ENCODE data around the gene TMPRSS3. TPM values are rescaled to one million over a fixed set of nuclear protein-coding genes. Genes with fewer than 3 reads are reported as not detected.

Gene TMPRSS3
- total and polyA plus RNA-seq, 9 of the 15 experiments (the other 6 are each of a cell fraction or from before 2014, with no cell fraction given) = 0.07 TPM; not detected in 8

GRCh38 chr21:42396799-42397745, 1.2 kb upstream of the TMPRSS3 start:
- no peaks in the 10 kb centered on the region for H3K36me3 ChIP-seq (ENCODE audit: control insufficient read depth, insufficient read depth, low read length)
- H3K9me3 ChIP-seq (replicated peaks; ENCODE audit: control insufficient read depth, insufficient read depth, low read depth, low read length) = no peaks in the 10 kb centered on the region
- no peaks in the 10 kb centered on the region for H3K79me2 ChIP-seq (ENCODE audit: control insufficient read depth, insufficient read depth, low read length)
- DNase-seq (ENCODE audit: extremely low read depth in 1 of 4, low spot score in 3 of 4) = no peak
- peak overlapping the region; percentile 60; the same call in 1 of the 2 replicates for H2AFZ ChIP-seq (ENCODE audit: low read depth, low read length)
- no peak overlapping the region for H3K9ac ChIP-seq (ENCODE audit: insufficient read depth in 1 of 2, low read depth in 2 of 2, low read length in 2 of 2)
- H3K4me3 ChIP-seq = no peak overlapping the region
- peaks cover 0 to 5% of the 10 kb centered on the region in 2 experiments; a peak in 2 of 5 replicates for H3K27me3 ChIP-seq (ENCODE audit: control insufficient read depth in 2 of 2, insufficient read depth in 2 of 2, low read length in 2 of 2)
- peak; percentile 52 for ATAC-seq
- peaks cover 8 to 24% of the 10 kb centered on the region in 2 experiments; a peak in 4 of 5 replicates for H3K4me1 ChIP-seq (replicated peaks in 1 of 2; ENCODE audit: control insufficient read depth in 2 of 2, insufficient read depth in 2 of 2, low read length in 2 of 2)
- ChIA-PET CTCF (ENCODE audit: low intra/inter-chr PET ratio) (no interaction called here), POLR2A (interaction anchor here (0.6 kb wide), 1 partner anchor 14 kb away, joined by 5 read pairs; no protein-coding TSS in a partner anchor)
- FAIRE-seq = no peak
- no TSS peak for BruUV-seq (replicated peaks)
- H3K9me1 ChIP-seq (ENCODE audit: control insufficient read depth, insufficient read depth, low read length) = no peaks in the 10 kb centered on the region
- intact Hi-C loops (cut with micrococcal nuclease) (no loop called here), in situ Hi-C loops (cut with MboI) (no loop called here)
- no peak for TF ChIP-seq SMARCB1 (IDR thresholded peaks at IDR 0.05; ENCODE audit: insufficient read length, low read depth)
- no peaks in the 10 kb centered on the region for H4K20me1 ChIP-seq (replicated peaks; ENCODE audit: control insufficient read depth, insufficient read depth, low read length)
- no peak overlapping the region for H3K4me2 ChIP-seq (ENCODE audit: insufficient read depth, low read length)
- no peak overlapping the region for H3K27ac ChIP-seq (ENCODE audit: extremely low read depth, low read depth, low read length)
- WGBS (ENCODE audit: insufficient coverage, low coverage, missing lambda C conversion rate) = 63% methylated on average over 19 of the region's 19 CpGs

- DNase-seq (ENCODE audit: extremely low read depth in 1 of 4, low spot score in 3 of 4) (no peak), FAIRE-seq (no peak), ATAC-seq (no peak)
- BruUV-seq (replicated peaks) = no TSS peak
- POLR2A ChIA-PET = interaction anchor here (0.8 kb wide), 1 partner anchor 23 kb away, joined by 3 read pairs; no protein-coding TSS in a partner anchor
- no peaks in the 10 kb centered on the region for H3K9me1 ChIP-seq (ENCODE audit: control insufficient read depth, insufficient read depth, low read length)
- no peaks in the 10 kb centered on the region for H4K20me1 ChIP-seq (replicated peaks; ENCODE audit: control insufficient read depth, insufficient read depth, low read length)
- no peaks in the 10 kb centered on the region for H3K36me3 ChIP-seq (ENCODE audit: control insufficient read depth, insufficient read depth, low read length)
- no peak overlapping the region for H3K9ac ChIP-seq (ENCODE audit: insufficient read depth in 1 of 2, low read depth in 2 of 2, low read length in 2 of 2)
- in situ Hi-C loops (cut with MboI) = no loop called here
- intact Hi-C loops (cut with micrococcal nuclease) = no loop called here
- no peak overlapping the region for H2AFZ ChIP-seq (ENCODE audit: low read depth, low read length)
- WGBS (ENCODE audit: insufficient coverage, low coverage, missing lambda C conversion rate) = 65% methylated on average over 11 of the region's 11 CpGs
- H3K9me3 ChIP-seq (replicated peaks; ENCODE audit: control insufficient read depth, insufficient read depth, low read depth, low read length) = no peaks in the 10 kb centered on the region
- no peaks in the 10 kb centered on the region for H3K79me2 ChIP-seq (ENCODE audit: control insufficient read depth, insufficient read depth, low read length)
- H3K4me1 ChIP-seq (replicated peaks in 1 of 2; ENCODE audit: control insufficient read depth in 2 of 2, insufficient read depth in 2 of 2, low read length in 2 of 2) = peaks cover 8 to 16% of the 10 kb centered on the region in 2 experiments; a peak in 3 of 5 replicates
- CTCF ChIA-PET (ENCODE audit: low intra/inter-chr PET ratio) = no interaction called here
- H3K27ac ChIP-seq (ENCODE audit: extremely low read depth, low read depth, low read length) = no peak overlapping the region
- peaks cover 0 to 7% of the 10 kb centered on the region in 2 experiments; a peak in 3 of 5 replicates for H3K27me3 ChIP-seq (ENCODE audit: control insufficient read depth in 2 of 2, insufficient read depth in 2 of 2, low read length in 2 of 2)
- H3K4me3 ChIP-seq = no peak overlapping the region
- H3K4me2 ChIP-seq (ENCODE audit: insufficient read depth, low read length) = no peak overlapping the region
- TF ChIP-seq XRCC5 (IDR thresholded peaks at IDR 0.05; ENCODE audit: low read depth, low read length) (no peak), RFX7 (CRISPR knock-in tag; IDR thresholded peaks at IDR 0.05) (no peak), SAFB2 (IDR thresholded peaks at IDR 0.05; ENCODE audit: borderline replicate concordance, low read depth, low read length, severe bottlenecking) (no peak), SMARCE1 (IDR thresholded peaks at IDR 0.05) (no peak), ATF4 (CRISPR knock-in tag; IDR thresholded peaks at IDR 0.05) (no peak), TCF7L2 (IDR thresholded peaks at IDR 0.05; ENCODE audit: low read depth, low read length) (no peak), ZNF232 (CRISPR knock-in tag; IDR thresholded peaks at IDR 0.05) (no peak), MTA2 (IDR thresholded peaks at IDR 0.05; ENCODE audit: low read depth) (no peak), FOS (IDR thresholded peaks at IDR 0.05; ENCODE audit: extremely low read depth, insufficient read length) (no peak), BRD9 (IDR thresholded peaks at IDR 0.05; ENCODE audit: low read depth, partially characterized antibody) (no peak), MEIS2 (IDR thresholded peaks at IDR 0.05; ENCODE audit: partially characterized antibody) (no peak), ARID3A (IDR thresholded peaks at IDR 0.05; ENCODE audit: borderline replicate concordance, low read depth, low read length) (no peak)
Observed at GRCh38 chr21:42395302-42395701, 550 bp downstream of the TMPRSS3 start.
